Chondrocyte (in vitro differentiated cells): ENCODE results near the gene DHRS11. TPM values are rescaled to one million over a fixed set of nuclear protein-coding genes. Genes with fewer than 3 reads are reported as not detected.

Experiments
- DNase-seq: peaks from one replicate; pipeline ENCODE4 v3.0.0; 2021; ENCODE audit warnings: mixed read lengths, low spot score
- H3K27ac Mint-ChIP-seq: one replicate; pipeline ENCODE4 v1.8.0; 2021; ENCODE audit warnings: mild to moderate bottlenecking, moderate library complexity, mixed read lengths; ENCODE audit not compliant: unreplicated experiment
- H3K27me3 Mint-ChIP-seq: 2 replicates; pipeline ENCODE4 v1.8.0; 2021; ENCODE audit warnings: low read depth, mixed read lengths
- H3K36me3 Mint-ChIP-seq: 2 replicates; pipeline ENCODE4 v1.8.0; 2021; ENCODE audit warnings: low read depth, mixed read lengths
- H3K4me1 Mint-ChIP-seq: 2 replicates; pipeline ENCODE4 v1.8.0; 2021; ENCODE audit warnings: low read depth, mild to moderate bottlenecking, mixed read lengths
- H3K4me3 Mint-ChIP-seq: one replicate; pipeline ENCODE4 v1.8.0; 2021; ENCODE audit warnings: mild to moderate bottlenecking, moderate library complexity, mixed read lengths; ENCODE audit not compliant: unreplicated experiment
- H3K9me3 Mint-ChIP-seq: 2 replicates; pipeline ENCODE4 v1.8.0; 2021; ENCODE audit warnings: low read depth, mixed read lengths
- total RNA-seq: library from RNA; stranded (reverse); gene quantifications from 3 replicates; pipeline ENCODE4 v1.2.1, GENCODE V29; 2021
- TF ChIP-seq, protein P1 (sequence below): fragments of 200-600 bp; sonication (generic); IDR thresholded peaks from 2 replicates; pipeline ENCODE4 v1.5.0; 2021; ENCODE audit warnings: antibody characterized with exemption, mild to moderate bottlenecking, moderate library complexity

DHRS11 gene
- total RNA-seq, 1 donor from 2014 or later: 4.2 TPM

DNA sequence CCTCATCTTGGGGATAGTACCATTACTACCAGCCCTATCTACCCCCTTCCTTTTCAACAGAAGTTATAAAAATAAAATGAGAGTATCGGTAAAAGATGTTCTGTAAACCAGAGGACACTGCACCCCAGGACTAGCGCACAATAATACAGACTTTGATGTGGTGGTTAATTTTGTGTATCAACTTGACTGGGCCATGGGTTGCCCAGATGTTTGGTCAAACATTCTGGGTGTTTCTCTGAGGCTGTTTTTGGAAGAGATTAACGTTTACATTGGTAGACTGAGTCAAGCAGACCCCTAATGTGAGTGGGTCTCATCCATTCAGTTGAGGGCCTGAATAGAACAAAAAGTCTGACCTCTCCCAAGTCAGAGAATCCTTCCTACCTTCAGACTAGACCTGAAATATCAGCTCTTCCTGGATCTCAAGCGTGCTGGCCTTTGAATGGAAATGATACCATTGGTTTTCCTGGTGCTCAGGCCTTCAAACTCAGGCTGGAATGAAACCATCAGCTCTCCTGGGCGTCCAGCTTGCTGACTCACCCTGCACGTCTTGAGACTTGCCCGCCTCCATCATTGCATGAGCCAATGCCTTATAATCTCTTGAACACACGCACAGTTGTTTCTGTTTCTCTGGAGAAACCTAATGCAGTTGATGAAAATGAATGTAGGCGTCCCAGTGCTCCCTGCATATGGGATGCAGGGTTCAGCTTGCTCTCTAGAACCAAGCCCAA is 19.8 kb downstream of the DHRS11 start:
- H3K27ac Mint-ChIP-seq: no peak overlapping the region
- H3K4me3 Mint-ChIP-seq: no peak overlapping the region
- DNase-seq: no peak

DNA sequence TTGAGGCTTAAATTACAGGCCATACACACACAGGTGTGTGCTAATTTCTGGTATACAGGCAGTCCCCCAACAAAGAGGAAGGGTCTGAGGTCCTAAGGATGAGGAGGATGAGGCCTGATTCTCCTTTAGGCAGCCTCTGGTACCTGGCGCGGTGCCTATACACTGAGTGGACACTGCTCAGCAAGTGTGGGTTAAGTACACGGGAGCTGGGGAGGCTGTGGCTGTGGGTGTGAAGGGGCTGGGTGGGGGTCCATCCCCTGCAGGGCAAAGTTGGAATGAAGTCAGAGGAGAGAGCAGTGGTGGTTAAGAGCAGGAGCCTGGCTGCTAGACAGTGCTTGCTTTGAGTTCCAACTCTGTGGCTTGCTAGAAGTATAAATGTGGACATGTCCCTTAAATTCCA is 20.6 kb downstream of the DHRS11 start:
- Mint-ChIP-seq H3K27me3 (no peaks in the 10 kb centered on the region), H3K36me3 (peaks cover 2% of the 10 kb centered on the region), H3K4me3 (no peak overlapping the region), H3K9me3 (no peaks in the 10 kb centered on the region), H3K4me1 (peaks cover 3% of the 10 kb centered on the region), H3K27ac (no peak overlapping the region)
- TF ChIP-seq, protein P1, sequence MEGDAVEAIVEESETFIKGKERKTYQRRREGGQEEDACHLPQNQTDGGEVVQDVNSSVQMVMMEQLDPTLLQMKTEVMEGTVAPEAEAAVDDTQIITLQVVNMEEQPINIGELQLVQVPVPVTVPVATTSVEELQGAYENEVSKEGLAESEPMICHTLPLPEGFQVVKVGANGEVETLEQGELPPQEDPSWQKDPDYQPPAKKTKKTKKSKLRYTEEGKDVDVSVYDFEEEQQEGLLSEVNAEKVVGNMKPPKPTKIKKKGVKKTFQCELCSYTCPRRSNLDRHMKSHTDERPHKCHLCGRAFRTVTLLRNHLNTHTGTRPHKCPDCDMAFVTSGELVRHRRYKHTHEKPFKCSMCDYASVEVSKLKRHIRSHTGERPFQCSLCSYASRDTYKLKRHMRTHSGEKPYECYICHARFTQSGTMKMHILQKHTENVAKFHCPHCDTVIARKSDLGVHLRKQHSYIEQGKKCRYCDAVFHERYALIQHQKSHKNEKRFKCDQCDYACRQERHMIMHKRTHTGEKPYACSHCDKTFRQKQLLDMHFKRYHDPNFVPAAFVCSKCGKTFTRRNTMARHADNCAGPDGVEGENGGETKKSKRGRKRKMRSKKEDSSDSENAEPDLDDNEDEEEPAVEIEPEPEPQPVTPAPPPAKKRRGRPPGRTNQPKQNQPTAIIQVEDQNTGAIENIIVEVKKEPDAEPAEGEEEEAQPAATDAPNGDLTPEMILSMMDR: no peak
- no peak for DNase-seq

More for the DNA sequence above, 19.8 kb downstream of the DHRS11 start:
- Mint-ChIP-seq H3K27me3 (no peaks in the 10 kb centered on the region), H3K36me3 (peaks cover 2% of the 10 kb centered on the region), H3K9me3 (no peaks in the 10 kb centered on the region), H3K4me1 (peaks cover 3% of the 10 kb centered on the region)
- TF ChIP-seq, protein P1: no peak

DNA sequence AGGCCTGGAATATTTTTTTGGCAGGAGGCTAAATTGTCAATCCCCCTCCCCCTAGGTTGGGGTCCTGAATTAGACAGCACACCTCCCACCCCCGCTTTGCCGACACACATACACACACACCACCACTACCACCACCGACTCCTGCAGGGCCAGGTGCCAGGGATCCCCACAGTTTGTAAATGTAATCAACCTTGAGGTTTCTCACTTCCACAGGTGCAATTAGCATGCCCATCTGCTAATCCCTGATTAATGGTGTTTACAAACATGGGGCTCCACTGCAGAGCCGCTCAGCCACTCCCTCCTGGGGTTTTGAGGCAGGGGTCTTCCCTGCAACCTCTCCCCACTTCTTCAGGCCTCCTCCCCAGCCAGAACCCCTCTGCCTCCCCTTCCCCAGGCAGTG is 21.5 kb downstream of the DHRS11 start:
- DNase-seq: no peak
- Mint-ChIP-seq H3K27ac (no peak overlapping the region), H3K4me3 (no peak overlapping the region)

DNA sequence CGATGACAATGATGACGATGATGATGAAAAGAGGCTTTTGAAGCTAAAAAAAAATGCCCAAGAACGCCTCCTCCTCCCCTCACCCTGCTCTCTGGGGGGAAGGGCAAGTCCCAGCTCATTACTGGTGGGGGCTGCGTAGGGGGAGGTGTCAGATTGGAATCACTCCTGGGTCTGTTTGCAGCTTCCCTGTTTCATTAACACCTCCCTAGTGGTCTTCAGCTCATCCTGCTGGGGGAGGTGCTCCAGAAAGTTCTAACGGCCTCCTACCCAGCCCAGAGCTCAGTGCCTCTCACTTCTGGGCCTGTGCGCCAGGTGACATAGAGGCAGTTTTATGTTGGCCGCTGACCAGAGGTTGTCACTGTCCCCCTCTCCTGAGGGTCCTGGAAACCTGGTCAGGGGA is 22.4 kb downstream of the DHRS11 start:
- no peak for DNase-seq
- H3K27ac Mint-ChIP-seq: no peak overlapping the region
- peaks cover 2% of the 10 kb centered on the region for H3K36me3 Mint-ChIP-seq
- TF ChIP-seq, protein P1: no peak
- no peaks in the 10 kb centered on the region for H3K27me3 Mint-ChIP-seq
- H3K4me1 Mint-ChIP-seq: peaks cover 3% of the 10 kb centered on the region
- H3K4me3 Mint-ChIP-seq: no peak overlapping the region
- no peaks in the 10 kb centered on the region for H3K9me3 Mint-ChIP-seq

More for the DNA sequence above, 21.5 kb downstream of the DHRS11 start:
- Mint-ChIP-seq H3K27me3 (no peaks in the 10 kb centered on the region), H3K4me1 (peaks cover 3% of the 10 kb centered on the region), H3K9me3 (no peaks in the 10 kb centered on the region), H3K36me3 (peaks cover 2% of the 10 kb centered on the region)
- TF ChIP-seq, protein P1: no peak

DNA sequence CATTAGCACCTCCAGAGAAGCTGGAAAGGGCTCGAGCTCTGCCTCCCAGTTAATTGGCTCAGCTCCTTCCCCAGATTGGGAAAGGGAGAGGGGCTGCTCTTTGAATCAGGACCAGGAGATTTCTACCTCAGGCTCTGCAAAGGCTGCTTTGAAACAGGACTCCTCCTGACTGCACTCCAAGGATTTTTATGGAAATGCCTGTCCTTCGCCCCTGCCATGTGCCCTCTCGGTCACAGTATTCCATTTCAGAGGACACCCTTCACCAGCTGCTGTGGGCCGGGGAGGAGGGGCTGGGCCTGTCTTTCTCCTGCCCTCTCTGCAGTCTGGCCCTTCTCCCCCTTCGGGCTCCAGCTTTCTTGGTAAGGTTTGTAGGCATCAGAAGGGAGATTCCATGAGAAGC is 23.3 kb downstream of the DHRS11 start:
- peaks cover 3% of the 10 kb centered on the region for H3K4me1 Mint-ChIP-seq
- H3K4me3 Mint-ChIP-seq: no peak overlapping the region
- H3K27me3 Mint-ChIP-seq: no peaks in the 10 kb centered on the region
- H3K27ac Mint-ChIP-seq: no peak overlapping the region
- no peaks in the 10 kb centered on the region for H3K9me3 Mint-ChIP-seq
- peaks cover 2% of the 10 kb centered on the region for H3K36me3 Mint-ChIP-seq
- no peak for DNase-seq
- TF ChIP-seq, protein P1: no peak
